CD8-positive, alpha-beta memory T cell (primary cell): ENCODE results near the gene CDS2. TPM values are rescaled to one million over a fixed set of nuclear protein-coding genes. Genes with fewer than 3 reads are reported as not detected.

Source experiments
- CTCF ChIA-PET: fragments of 350-600 bp; sonication (Branson Sonifier 250); formaldehyde crosslinking; loops from one replicate; lab custom pipeline; 2021; ENCODE audit warnings: antibody characterized with exemption; lab: Charles Lee
- POLR2A ChIA-PET: fragments of 350-600 bp; sonication (Branson Sonifier 250); formaldehyde crosslinking; loops from one replicate; lab custom pipeline; 2021; ENCODE audit warnings: antibody characterized with exemption; lab: Charles Lee
- DNase-seq, 5 donors: peaks; one replicate each; pipeline versions ENCODE4 v3.0.0 to v3.0.0-alpha.2; 2020 to 2022; ENCODE audit warnings: mixed read lengths in 1 of 5
- H3K27ac ChIP-seq: one replicate; pipeline ENCODE4 v1.7.0; 2013; ENCODE audit warnings: low read depth, mild to moderate bottlenecking, low read length, moderate library complexity
- H3K27me3 ChIP-seq: 2 replicates; pipeline ENCODE4 v1.7.0; 2013; ENCODE audit warnings: low read length, mild to moderate bottlenecking; ENCODE audit not compliant: insufficient read depth, poor library complexity, severe bottlenecking
- H3K36me3 ChIP-seq: 2 replicates; pipeline ENCODE4 v1.7.0; 2013; ENCODE audit warnings: mild to moderate bottlenecking, low read length, moderate library complexity; ENCODE audit not compliant: insufficient read depth
- H3K4me1 ChIP-seq: 2 replicates; pipeline ENCODE4 v1.7.0; 2013; ENCODE audit warnings: mild to moderate bottlenecking, low read length, moderate library complexity; ENCODE audit not compliant: insufficient read depth
- H3K4me3 ChIP-seq: 2 replicates; pipeline ENCODE4 v1.7.0; 2013; ENCODE audit warnings: mild to moderate bottlenecking, low read length
- H3K9me3 ChIP-seq: 2 replicates; pipeline ENCODE4 v1.7.0; 2013; ENCODE audit warnings: mild to moderate bottlenecking, low read length
- H3K27ac Mint-ChIP-seq, 8 donors: one replicate each; pipeline ENCODE4 v1.8.0; 2020 to 2021; ENCODE audit warnings: mixed read lengths in 8 of 8, mild to moderate bottlenecking in 6 of 8, inconsistent platforms in 3 of 8, moderate library complexity in 3 of 8
- H3K27me3 Mint-ChIP-seq, 2 donors: one replicate each; pipeline ENCODE4 v1.8.0; 2020 to 2021; ENCODE audit warnings: mixed read lengths in 2 of 2, mild to moderate bottlenecking in 1 of 2, moderate library complexity in 1 of 2
- H3K36me3 Mint-ChIP-seq, 3 donors: one replicate each; pipeline ENCODE4 v1.8.0; 2020 to 2021; ENCODE audit warnings: mixed read lengths in 3 of 3, inconsistent platforms in 1 of 3, mild to moderate bottlenecking in 1 of 3
- H3K4me1 Mint-ChIP-seq, 3 donors: one replicate each; pipeline ENCODE4 v1.8.0; 2020 to 2021; ENCODE audit warnings: mixed read lengths in 3 of 3, inconsistent platforms in 1 of 3, mild to moderate bottlenecking in 1 of 3
- H3K4me3 Mint-ChIP-seq, 7 donors: one replicate each; pipeline ENCODE4 v1.8.0; 2020 to 2021; ENCODE audit warnings: mixed read lengths in 7 of 7, mild to moderate bottlenecking in 6 of 7, moderate library complexity in 4 of 7, inconsistent platforms in 2 of 7
- H3K9me3 Mint-ChIP-seq, 5 donors: one replicate each; pipeline ENCODE4 v1.8.0; 2020 to 2022; ENCODE audit warnings: mixed read lengths in 5 of 5, mild to moderate bottlenecking in 3 of 5, moderate library complexity in 2 of 5, inconsistent platforms in 1 of 5
- polyA plus RNA-seq: library from polyadenylated mRNA; unstranded; fragments of 300-500 nt; fragmentation: Illumina TruSeq; gene quantifications from one replicate; pipeline ENCODE4 v1.2.3, GENCODE V29; 2021
- total RNA-seq, 2 experiments: library from RNA; stranded (reverse); gene quantifications; one replicate each; pipeline ENCODE4 v1.2.3, GENCODE V29; 2021

The CDS2 gene
- total and polyA plus RNA-seq, 3 experiments from 2014 or later, result 48.3 to 57.3 (median 55.3) TPM

- no peak for DNase-seq
- Mint-ChIP-seq H3K9me3 (no peaks in the 10 kb centered on the region), H3K36me3 (peaks cover 0 to 79% (median 9%) of the 10 kb centered on the region in 3 donors), H3K4me3 (no peak overlapping the region), H3K4me1 (peaks cover 28 to 52% (median 34%) of the 10 kb centered on the region in 3 donors), H3K27ac (peak overlapping the region in 4 of 8 donors; percentile 36 to 89 (median 65)), H3K27me3 (peaks cover 0 to 1% of the 10 kb centered on the region in 2 donors)
- peaks cover 11% of the 10 kb centered on the region for H3K4me1 ChIP-seq
- POLR2A ChIA-PET, result no interaction called here
- H3K4me3 ChIP-seq, result no peak overlapping the region
- peaks cover 20% of the 10 kb centered on the region for H3K36me3 ChIP-seq
- H3K9me3 ChIP-seq, result no peaks in the 10 kb centered on the region
- H3K27ac ChIP-seq, result no peak overlapping the region
- H3K27me3 ChIP-seq, result no peaks in the 10 kb centered on the region
- CTCF ChIA-PET, result interaction anchor here (1.8 kb wide), 1 partner anchor 47 kb away, joined by 5 read pairs; the partner anchor contains the start of gene CDS2
These were observed 46.9 kb downstream of the CDS2 start for GRCh38 chr20:5173751-5174150.

GRCh38 chr20:5177071-5177470 lies 50.3 kb downstream of the CDS2 start:
- Mint-ChIP-seq H3K9me3 (no peaks in the 10 kb centered on the region), H3K27ac (peak overlapping the region in 2 of 8 donors; percentile 23 to 64), H3K27me3 (no peaks in the 10 kb centered on the region), H3K36me3 (peaks cover 0 to 88% (median 12%) of the 10 kb centered on the region in 3 donors), H3K4me1 (peaks cover 6 to 21% (median 17%) of the 10 kb centered on the region in 3 donors), H3K4me3 (no peak overlapping the region)
- Histone ChIP-seq H3K27me3 (no peaks in the 10 kb centered on the region), H3K9me3 (no peaks in the 10 kb centered on the region), H3K4me1 (no peaks in the 10 kb centered on the region), H3K4me3 (no peak overlapping the region), H3K36me3 (peaks cover 32% of the 10 kb centered on the region), H3K27ac (no peak overlapping the region)
- ChIA-PET POLR2A (no interaction called here), CTCF (no interaction called here)
- no peak for DNase-seq

- CTCF ChIA-PET, result no interaction called here
- Mint-ChIP-seq H3K4me3 (no peak overlapping the region), H3K27ac (peak overlapping the region in 2 of 8 donors; percentile 44 to 71)
These were observed 51.2 kb downstream of the CDS2 start for GRCh38 chr20:5178046-5178445.

GRCh38 chr20:5180421-5180820 lies 53.6 kb downstream of the CDS2 start:
- DNase-seq, result no peak
- no peak overlapping the region for H3K4me3 ChIP-seq
- ChIA-PET POLR2A (no interaction called here), CTCF (no interaction called here)
- peak overlapping the region in 4 of 8 donors; percentile 17 to 73 (median 24) for H3K27ac Mint-ChIP-seq
- H3K9me3 ChIP-seq, result no peaks in the 10 kb centered on the region
- H3K4me1 Mint-ChIP-seq, result peaks cover 0 to 2% (median 0%) of the 10 kb centered on the region in 3 donors
- peaks cover 48% of the 10 kb centered on the region for H3K36me3 ChIP-seq
- H3K36me3 Mint-ChIP-seq, result peaks cover 0 to 96% (median 17%) of the 10 kb centered on the region in 3 donors
- H3K4me3 Mint-ChIP-seq, result no peak overlapping the region
- no peak overlapping the region for H3K27ac ChIP-seq
- no peaks in the 10 kb centered on the region for H3K4me1 ChIP-seq
- H3K27me3 ChIP-seq, result no peaks in the 10 kb centered on the region
- H3K9me3 Mint-ChIP-seq, result no peaks in the 10 kb centered on the region
- H3K27me3 Mint-ChIP-seq, result no peaks in the 10 kb centered on the region

More at GRCh38 chr20:5178046-5178445, 51.2 kb downstream of the CDS2 start:
- no peaks in the 10 kb centered on the region for H3K27me3 ChIP-seq
- Mint-ChIP-seq H3K4me1 (peaks cover 5 to 12% (median 8%) of the 10 kb centered on the region in 3 donors), H3K9me3 (no peaks in the 10 kb centered on the region), H3K36me3 (peaks cover 0 to 95% (median 12%) of the 10 kb centered on the region in 3 donors), H3K27me3 (no peaks in the 10 kb centered on the region)
- no peaks in the 10 kb centered on the region for H3K9me3 ChIP-seq
- peaks cover 41% of the 10 kb centered on the region for H3K36me3 ChIP-seq
- no peak overlapping the region for H3K27ac ChIP-seq
- POLR2A ChIA-PET, result no interaction called here
- no peaks in the 10 kb centered on the region for H3K4me1 ChIP-seq
- DNase-seq, result no peak
- no peak overlapping the region for H3K4me3 ChIP-seq

GRCh38 chr20:5180933-5181332 lies 54.1 kb downstream of the CDS2 start:
- Histone ChIP-seq H3K4me1 (no peaks in the 10 kb centered on the region), H3K9me3 (no peaks in the 10 kb centered on the region), H3K27ac (no peak overlapping the region), H3K36me3 (peaks cover 53% of the 10 kb centered on the region), H3K27me3 (no peaks in the 10 kb centered on the region), H3K4me3 (no peak overlapping the region)
- Mint-ChIP-seq H3K4me3 (no peak overlapping the region), H3K4me1 (peaks cover 0 to 2% (median 0%) of the 10 kb centered on the region in 3 donors), H3K27me3 (no peaks in the 10 kb centered on the region), H3K36me3 (peaks cover 0 to 97% (median 17%) of the 10 kb centered on the region in 3 donors), H3K9me3 (no peaks in the 10 kb centered on the region), H3K27ac (peak overlapping the region in 4 of 8 donors; percentile 20 to 73 (median 40))
- no peak for DNase-seq
- POLR2A ChIA-PET, result no interaction called here
- CTCF ChIA-PET, result no interaction called here

- Mint-ChIP-seq H3K27me3 (no peaks in the 10 kb centered on the region), H3K27ac (no peak overlapping the region), H3K4me3 (no peak overlapping the region), H3K4me1 (peaks cover 0 to 2% (median 0%) of the 10 kb centered on the region in 3 donors), H3K9me3 (no peaks in the 10 kb centered on the region), H3K36me3 (peaks cover 0 to 98% (median 17%) of the 10 kb centered on the region in 3 donors)
- DNase-seq, result no peak
- ChIA-PET POLR2A (no interaction called here), CTCF (interaction anchor here (1.4 kb wide), 1 partner anchor 11 kb away, joined by 4 read pairs; no protein-coding TSS in a partner anchor)
- no peaks in the 10 kb centered on the region for H3K4me1 ChIP-seq
- H3K27ac ChIP-seq, result no peak overlapping the region
- peaks cover 52% of the 10 kb centered on the region for H3K36me3 ChIP-seq
- no peaks in the 10 kb centered on the region for H3K9me3 ChIP-seq
- no peak overlapping the region for H3K4me3 ChIP-seq
- H3K27me3 ChIP-seq, result no peaks in the 10 kb centered on the region
These were observed 54.7 kb downstream of the CDS2 start for GRCh38 chr20:5181492-5181891.

- no peak for DNase-seq
- Histone ChIP-seq H3K4me1 (no peaks in the 10 kb centered on the region), H3K4me3 (no peak overlapping the region), H3K27ac (no peak overlapping the region), H3K27me3 (no peaks in the 10 kb centered on the region), H3K36me3 (peaks cover 48% of the 10 kb centered on the region), H3K9me3 (no peaks in the 10 kb centered on the region)
- H3K36me3 Mint-ChIP-seq, result peaks cover 0 to 97% (median 17%) of the 10 kb centered on the region in 3 donors
- no peaks in the 10 kb centered on the region for H3K27me3 Mint-ChIP-seq
- peak overlapping the region in 1 of 8 donors; percentile 61 for H3K27ac Mint-ChIP-seq
- ChIA-PET POLR2A (no interaction called here), CTCF (interaction anchor here (1.4 kb wide), 1 partner anchor 10 kb away, joined by 4 read pairs; no protein-coding TSS in a partner anchor)
- no peaks in the 10 kb centered on the region for H3K4me1 Mint-ChIP-seq
- no peaks in the 10 kb centered on the region for H3K9me3 Mint-ChIP-seq
- no peak overlapping the region for H3K4me3 Mint-ChIP-seq
These were observed 55.1 kb downstream of the CDS2 start for GRCh38 chr20:5181958-5182357.

- H3K27ac Mint-ChIP-seq, result peak overlapping the region in 1 of 8 donors; percentile 69
- H3K36me3 Mint-ChIP-seq, result peaks cover 0 to 95% (median 17%) of the 10 kb centered on the region in 3 donors
- POLR2A ChIA-PET, result no interaction called here
- Histone ChIP-seq H3K27me3 (no peaks in the 10 kb centered on the region), H3K36me3 (peaks cover 44% of the 10 kb centered on the region), H3K27ac (no peak overlapping the region), H3K4me3 (no peak overlapping the region), H3K9me3 (no peaks in the 10 kb centered on the region), H3K4me1 (no peaks in the 10 kb centered on the region)
- H3K4me3 Mint-ChIP-seq, result no peak overlapping the region
- no peaks in the 10 kb centered on the region for H3K27me3 Mint-ChIP-seq
- no peaks in the 10 kb centered on the region for H3K4me1 Mint-ChIP-seq
- DNase-seq, result no peak
- CTCF ChIA-PET, result interaction anchor here (1.4 to 1.7 kb wide), 2 partner anchors 10 kb away, joined by 4 to 6 read pairs; no protein-coding TSS in a partner anchor
- no peaks in the 10 kb centered on the region for H3K9me3 Mint-ChIP-seq
These were observed 55.9 kb downstream of the CDS2 start for GRCh38 chr20:5182615-5183254.
